HEK293 (cell line): Measurements from ENCODE around the gene B4GALT5.

Experiments used
- CTCF ChIA-PET: fragments of 350-600 bp; formaldehyde crosslinking; extraction: SDS; loops from one replicate; lab custom pipeline; 2021; ENCODE audit warnings: antibody characterized with exemption; lab: Yijun Ruan, JAX
- POLR2A ChIA-PET: fragments of 300-600 bp; formaldehyde crosslinking; extraction: SDS; loops from one replicate; lab custom pipeline; 2020; ENCODE audit warnings: antibody characterized with exemption, inconsistent platforms; lab: Yijun Ruan, JAX
- H3K27ac ChIP-seq: fragments of 200-500 bp; sonication (Bioruptor generic); 2 replicates; pipeline ENCODE4 v1.5.1; 2014; ENCODE audit warnings: low read depth, low read length, control low read depth, inconsistent platforms; ENCODE audit errors: extremely low read depth
- H3K36me3 ChIP-seq, 2 experiments: fragments of 200-500 bp in 1 of 2; sonication (Bioruptor generic) in 1 of 2; 1 replicate in 1 of 2; 2 replicates in 1 of 2; pipeline ENCODE4 v1.5.1; 2014 to 2017; ENCODE audit warnings: inconsistent platforms in 2 of 2, low read length in 2 of 2; ENCODE audit not compliant: control insufficient read depth in 2 of 2, insufficient read depth in 1 of 2
- H3K4me1 ChIP-seq: fragments of 200-500 bp; sonication (Bioruptor generic); 2 replicates; pipeline ENCODE4 v1.5.1; 2014; ENCODE audit warnings: mild to moderate bottlenecking, low read length, inconsistent platforms; ENCODE audit not compliant: control insufficient read depth, insufficient read depth
- H3K4me3 ChIP-seq: 2 replicates; pipeline ENCODE4 v1.5.1; 2011; ENCODE audit warnings: low read depth, mild to moderate bottlenecking, control low read depth, low read length, moderate library complexity
- H3K9me3 ChIP-seq: fragments of 200-500 bp; sonication (Bioruptor generic); 2 replicates; pipeline ENCODE4 v1.5.1; 2014; ENCODE audit warnings: low read depth, low read length, inconsistent platforms; ENCODE audit not compliant: control insufficient read depth, insufficient read depth
- EGR2 ChIP-seq: fragments of 450-650 bp; formaldehyde crosslinking; IDR thresholded peaks from 2 replicates; pipeline ENCODE4 v1.5.1; 2016; ENCODE audit warnings: low read depth, missing biosample characterization, missing genetic modification characterization
- GFI1B ChIP-seq: fragments of 450-650 bp; formaldehyde crosslinking; IDR thresholded peaks from 2 replicates; pipeline ENCODE4 v1.5.1; 2016; ENCODE audit warnings: missing biosample characterization, missing genetic modification characterization
- SCRT1 ChIP-seq: fragments of 450-650 bp; formaldehyde crosslinking; IDR thresholded peaks from 2 replicates; pipeline ENCODE4 v1.5.1; 2016; ENCODE audit warnings: missing biosample characterization, missing genetic modification characterization, borderline replicate concordance
- SCRT2 ChIP-seq: fragments of 450-650 bp; formaldehyde crosslinking; IDR thresholded peaks from 2 replicates; pipeline ENCODE4 v1.5.1; 2016; ENCODE audit warnings: missing biosample characterization, missing genetic modification characterization
- WT1 ChIP-seq: fragments of 450-650 bp; formaldehyde crosslinking; IDR thresholded peaks from 2 replicates; pipeline ENCODE4 v1.5.1; 2016; ENCODE audit warnings: missing biosample characterization, missing genetic modification characterization
- YY1 ChIP-seq: fragments of 450-650 bp; formaldehyde crosslinking; IDR thresholded peaks from 2 replicates; pipeline ENCODE4 v1.5.1; 2018; ENCODE audit warnings: missing biosample characterization, missing genetic modification characterization
- ZBTB21 ChIP-seq: fragments of 450-650 bp; formaldehyde crosslinking; IDR thresholded peaks from 2 replicates; pipeline ENCODE4 v1.5.1; 2017; ENCODE audit warnings: missing biosample characterization, missing genetic modification characterization
- ZEB2 ChIP-seq: fragments of 450-650 bp; formaldehyde crosslinking; IDR thresholded peaks from 2 replicates; pipeline ENCODE4 v1.5.1; 2016; ENCODE audit warnings: missing biosample characterization, missing genetic modification characterization
- ZFHX2 ChIP-seq: fragments of 450-650 bp; formaldehyde crosslinking; conservative IDR thresholded peaks from 2 replicates; pipeline ENCODE4 v1.5.1; 2016; ENCODE audit warnings: missing biosample characterization, missing genetic modification characterization
- ZFP37 ChIP-seq: fragments of 450-650 bp; formaldehyde crosslinking; IDR thresholded peaks from 2 replicates; pipeline ENCODE4 v1.5.1; 2016; ENCODE audit warnings: missing biosample characterization, missing genetic modification characterization
- ZIC2 ChIP-seq: fragments of 450-650 bp; formaldehyde crosslinking; IDR thresholded peaks from 2 replicates; pipeline ENCODE4 v1.5.1; 2016; ENCODE audit warnings: missing biosample characterization, missing genetic modification characterization
- ZNF132 ChIP-seq: fragments of 450-650 bp; formaldehyde crosslinking; IDR thresholded peaks from 2 replicates; pipeline ENCODE4 v1.5.1; 2017; ENCODE audit warnings: missing biosample characterization, missing genetic modification characterization, borderline replicate concordance
- ZNF138 ChIP-seq: fragments of 450-650 bp; formaldehyde crosslinking; IDR thresholded peaks from 2 replicates; pipeline ENCODE4 v1.5.1; 2016; ENCODE audit warnings: missing biosample characterization, missing genetic modification characterization, borderline replicate concordance
- ZNF175 ChIP-seq: fragments of 450-650 bp; formaldehyde crosslinking; IDR thresholded peaks from 2 replicates; pipeline ENCODE4 v1.5.1; 2016; ENCODE audit warnings: missing biosample characterization, missing genetic modification characterization
- ZNF211 ChIP-seq: fragments of 450-650 bp; formaldehyde crosslinking; IDR thresholded peaks from 2 replicates; pipeline ENCODE4 v1.5.1; 2016; ENCODE audit warnings: low read depth, missing biosample characterization, missing genetic modification characterization
- ZNF223 ChIP-seq: fragments of 450-650 bp; formaldehyde crosslinking; IDR thresholded peaks from 2 replicates; pipeline ENCODE4 v1.5.1; 2016; ENCODE audit warnings: missing biosample characterization, missing genetic modification characterization
- ZNF266 ChIP-seq: fragments of 450-650 bp; formaldehyde crosslinking; IDR thresholded peaks from 2 replicates; pipeline ENCODE4 v1.5.1; 2016; ENCODE audit warnings: missing biosample characterization, missing genetic modification characterization, low read depth
- ZNF366 ChIP-seq: fragments of 450-650 bp; formaldehyde crosslinking; conservative IDR thresholded peaks from 2 replicates; pipeline ENCODE4 v1.5.1; 2016; ENCODE audit warnings: missing biosample characterization, missing genetic modification characterization
- ZNF404 ChIP-seq: fragments of 450-650 bp; formaldehyde crosslinking; IDR thresholded peaks from 2 replicates; pipeline ENCODE4 v1.5.1; 2017; ENCODE audit warnings: missing biosample characterization, missing genetic modification characterization
- ZNF433 ChIP-seq: fragments of 450-650 bp; formaldehyde crosslinking; IDR thresholded peaks from 2 replicates; pipeline ENCODE4 v1.5.1; 2016; ENCODE audit warnings: missing biosample characterization, missing genetic modification characterization, low read depth
- ZNF48 ChIP-seq: fragments of 450-650 bp; formaldehyde crosslinking; IDR thresholded peaks from 2 replicates; pipeline ENCODE4 v1.5.1; 2016; ENCODE audit warnings: missing biosample characterization, missing genetic modification characterization
- ZNF510 ChIP-seq: fragments of 450-650 bp; formaldehyde crosslinking; IDR thresholded peaks from 2 replicates; pipeline ENCODE4 v1.5.1; 2018; ENCODE audit warnings: mild to moderate bottlenecking, missing genetic modification characterization, missing biosample characterization; ENCODE audit not compliant: insufficient replicate concordance
- ZNF521 ChIP-seq: fragments of 450-650 bp; formaldehyde crosslinking; IDR thresholded peaks from 2 replicates; pipeline ENCODE4 v1.5.1; 2017; ENCODE audit warnings: missing biosample characterization, mild to moderate bottlenecking, missing genetic modification characterization
- ZNF560 ChIP-seq: fragments of 450-650 bp; formaldehyde crosslinking; IDR thresholded peaks from 2 replicates; pipeline ENCODE4 v1.5.1; 2017; ENCODE audit warnings: missing biosample characterization, missing genetic modification characterization, borderline replicate concordance
- ZNF610 ChIP-seq: fragments of 450-650 bp; formaldehyde crosslinking; IDR thresholded peaks from 2 replicates; pipeline ENCODE4 v1.5.1; 2016; ENCODE audit warnings: missing biosample characterization, missing genetic modification characterization, borderline replicate concordance
- ZNF768 ChIP-seq: fragments of 450-650 bp; formaldehyde crosslinking; IDR thresholded peaks from 2 replicates; pipeline ENCODE4 v1.5.1; 2018; ENCODE audit warnings: missing biosample characterization, mild to moderate bottlenecking, missing genetic modification characterization
- ZNF785 ChIP-seq: fragments of 450-650 bp; formaldehyde crosslinking; IDR thresholded peaks from 2 replicates; pipeline ENCODE4 v1.5.1; 2016; ENCODE audit warnings: missing biosample characterization, missing genetic modification characterization
- ZNF830 ChIP-seq: fragments of 450-650 bp; IDR thresholded peaks from 2 replicates; pipeline ENCODE4 v1.5.0; 2018; ENCODE audit warnings: missing biosample characterization, missing genetic modification characterization, low read depth, mild to moderate bottlenecking, moderate library complexity
- ZNF843 ChIP-seq: fragments of 450-650 bp; formaldehyde crosslinking; IDR thresholded peaks from 2 replicates; pipeline ENCODE4 v1.5.1; 2016; ENCODE audit warnings: missing biosample characterization, missing genetic modification characterization
- ZSCAN23 ChIP-seq: fragments of 450-650 bp; formaldehyde crosslinking; IDR thresholded peaks from 2 replicates; pipeline ENCODE4 v1.5.1; 2016; ENCODE audit warnings: missing biosample characterization, missing genetic modification characterization
- ZSCAN30 ChIP-seq: fragments of 450-650 bp; IDR thresholded peaks from 2 replicates; pipeline ENCODE4 v1.5.1; 2018; ENCODE audit warnings: missing biosample characterization, mild to moderate bottlenecking, missing genetic modification characterization, moderate library complexity

Gene B4GALT5

DNA sequence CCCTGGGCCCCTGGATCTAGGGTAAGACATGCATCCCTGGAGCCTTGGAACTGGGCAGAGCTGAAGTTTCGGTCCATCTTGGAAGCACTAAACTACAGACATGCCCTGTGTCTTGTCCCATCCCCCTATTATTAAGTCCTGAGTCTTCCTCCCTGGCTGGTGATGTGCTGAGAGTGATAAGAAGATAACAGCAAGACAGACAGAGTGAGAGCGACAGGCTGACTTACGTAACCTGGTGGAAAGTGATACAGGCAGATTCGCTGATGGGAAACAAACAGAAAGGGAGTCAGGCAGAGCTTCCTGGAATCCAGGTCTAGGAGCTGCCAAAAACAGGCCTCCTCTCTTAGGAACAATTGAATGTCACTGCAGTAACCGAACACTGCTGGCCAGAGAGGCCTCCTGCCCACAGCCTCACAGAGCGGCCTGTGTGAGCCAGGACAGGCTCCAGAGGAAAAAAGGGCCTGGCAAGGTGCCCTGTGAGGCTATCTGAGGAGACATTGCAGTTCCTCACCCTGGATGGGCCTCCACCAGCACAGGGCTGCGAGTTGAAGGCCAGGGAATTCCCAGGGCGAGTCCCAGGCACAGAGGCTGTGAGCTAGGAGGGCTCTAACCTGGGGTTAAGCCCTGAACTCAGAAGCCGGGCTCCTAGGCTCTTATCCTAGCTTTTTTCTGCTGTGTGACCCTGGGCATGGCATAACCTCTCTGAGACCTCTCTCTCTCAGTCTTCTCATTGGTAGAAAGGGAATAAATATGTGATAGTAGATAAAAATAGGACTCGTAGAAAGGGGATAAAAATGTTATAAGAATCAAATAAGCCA lies 34.2 kb upstream of the B4GALT5 start (continued):
- no peak for TF ChIP-seq ZNF560 (tag by site-specific recombination)

- no peaks in the 10 kb centered on the region for H3K9me3 ChIP-seq
- TF ChIP-seq ZNF433 (tag by site-specific recombination) (no peak), ZNF768 (no peak), SCRT2 (tag by site-specific recombination) (peak; percentile 83), ZNF211 (tag by site-specific recombination) (no peak), YY1 (tag by site-specific recombination) (no peak), SCRT1 (tag by site-specific recombination) (peak; percentile 65; the same call in 1 of the 2 replicates), ZSCAN23 (tag by site-specific recombination) (no peak), ZNF266 (tag by site-specific recombination) (no peak)
- POLR2A ChIA-PET, result no interaction called here
- no peaks in the 10 kb centered on the region for H3K36me3 ChIP-seq
- H3K27ac ChIP-seq, result no peak overlapping the region
- CTCF ChIA-PET, result no interaction called here
- H3K4me1 ChIP-seq, result no peaks in the 10 kb centered on the region
- no peak overlapping the region for H3K4me3 ChIP-seq
These were observed 29.3 kb upstream of the B4GALT5 start for GRCh38 chr20:49742948-49743347.

DNA sequence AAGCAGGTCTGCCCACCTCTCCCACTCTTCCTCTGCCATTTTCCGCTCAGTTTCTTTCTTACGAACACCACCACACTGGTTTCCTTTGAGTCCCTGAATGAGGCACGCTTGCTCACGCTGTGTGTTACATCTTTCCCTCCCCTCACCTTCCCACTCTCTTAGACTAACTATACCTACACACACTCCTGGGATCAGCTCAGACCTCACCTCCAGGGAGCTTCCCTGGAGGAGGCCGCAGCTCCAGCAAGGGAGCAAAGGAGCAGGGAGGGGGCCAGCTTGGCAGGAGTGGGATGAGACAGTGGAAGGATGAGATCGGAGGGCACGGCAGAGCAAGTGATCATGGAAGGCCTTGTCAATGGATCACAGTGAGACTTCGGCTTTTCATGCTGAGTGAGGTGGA lies 28.3 kb upstream of the B4GALT5 start:
- POLR2A ChIA-PET, result interaction anchor here (0.6 kb wide), 1 partner anchor 121 kb away, joined by 4 read pairs; no protein-coding TSS in a partner anchor
- CTCF ChIA-PET, result interaction anchor here (0.5 kb wide), 1 partner anchor 43 kb away, joined by 3 read pairs; no protein-coding TSS in a partner anchor
- Histone ChIP-seq H3K9me3 (no peaks in the 10 kb centered on the region), H3K4me3 (no peak overlapping the region), H3K27ac (no peak overlapping the region), H3K36me3 (no peaks in the 10 kb centered on the region), H3K4me1 (no peaks in the 10 kb centered on the region)
- TF ChIP-seq GFI1B (no peak), ZNF843 (tag by site-specific recombination) (no peak), ZNF768 (no peak), ZNF48 (tag by site-specific recombination) (no peak), ZEB2 (tag by site-specific recombination) (no peak), ZNF404 (tag by site-specific recombination) (no peak), ZSCAN30 (tag by site-specific recombination) (no peak), ZBTB21 (tag by site-specific recombination) (no peak), ZNF785 (tag by site-specific recombination) (no peak), ZIC2 (tag by site-specific recombination) (peak; percentile 22; the same call in 1 of the 2 replicates), ZFP37 (tag by site-specific recombination) (no peak), ZNF830 (tag by site-specific recombination) (no peak), ZNF223 (tag by site-specific recombination) (no peak), ZNF366 (tag by site-specific recombination) (no peak), ZFHX2 (tag by site-specific recombination) (peak; percentile 36), ZNF175 (tag by site-specific recombination) (no peak), ZNF132 (tag by site-specific recombination) (no peak), SCRT2 (tag by site-specific recombination) (no peak), ZNF138 (tag by site-specific recombination) (no peak), ZNF510 (tag by site-specific recombination) (no peak), EGR2 (tag by site-specific recombination) (peak; percentile 77), WT1 (no peak), ZNF610 (tag by site-specific recombination) (no peak), ZNF521 (no peak)
